Measurements from ENCODE around the gene ARHGAP24. TPM values are rescaled to one million over a fixed set of nuclear protein-coding genes. Genes with fewer than 3 reads are reported as not detected.

The ARHGAP24 gene
- total and polyA plus RNA-seq, 2 donors (not counting 3 experiments of a cell fraction or from before 2014, with no cell fraction given): 52.1 to 79.4 TPM

GRCh38 chr4:85740431-85740861 is 265.5 kb downstream of the ARHGAP24 start:
- ChIA-PET POLR2A (no interaction called here), CTCF (interaction anchor here (1.2 kb wide), 1 partner anchor 656 kb away, joined by 5 read pairs; no protein-coding TSS in a partner anchor)
- Histone ChIP-seq H3K9me3 (replicated peaks; ENCODE audit: control insufficient read depth, insufficient read depth, low read length) (no peaks in the 10 kb centered on the region), H3K4me2 (ENCODE audit: insufficient read depth, low read length) (no peak overlapping the region), H3K27ac (ENCODE audit: insufficient read depth, low read depth, low read length) (no peak overlapping the region), H3K4me3 (replicated peaks in 1 of 3; ENCODE audit: insufficient read depth in 1 of 3, low read depth in 1 of 3, low read length in 3 of 3) (no peak overlapping the region), H3K4me1 (ENCODE audit: control insufficient read depth, extremely low read depth, insufficient read depth, low read length) (no peaks in the 10 kb centered on the region), H3K9me1 (replicated peaks; ENCODE audit: control insufficient read depth, extremely low read depth, insufficient read depth, low read length) (no peaks in the 10 kb centered on the region), H3K36me3 (ENCODE audit: control insufficient read depth in 2 of 2, extremely low read depth in 1 of 2, insufficient read depth in 2 of 2, low read length in 2 of 2) (no peaks in the 10 kb centered on the region), H2AFZ (ENCODE audit: low read depth, low read length) (no peak overlapping the region), H3K27me3 (ENCODE audit: control insufficient read depth in 2 of 2, insufficient read depth in 2 of 2, low read length in 2 of 2) (no peaks in the 10 kb centered on the region), H3K79me2 (ENCODE audit: control insufficient read depth, insufficient read depth, low read length) (no peaks in the 10 kb centered on the region), H3K9ac (replicated peaks; ENCODE audit: extremely low read depth, insufficient read depth, low read length) (no peak overlapping the region), H4K20me1 (replicated peaks; ENCODE audit: control insufficient read depth, extremely low read depth, insufficient read depth, low read length) (no peaks in the 10 kb centered on the region)
- intact Hi-C loops (cut with micrococcal nuclease) (no loop called here), dilution Hi-C loops (cut with MboI; ENCODE audit: extremely low pct_ligation_motif_present, low sequenced_read_pairs) (no loop called here)
- no peak for DNase-seq (ENCODE audit: low read depth, low spot score)
- BruUV-seq (replicated peaks): no TSS peak
- FAIRE-seq: no peak
- TF ChIP-seq FOS (IDR thresholded peaks at IDR 0.05; ENCODE audit: borderline replicate concordance, insufficient read depth, low read length): peak; percentile 36
- TF ChIP-seq, protein P1, sequence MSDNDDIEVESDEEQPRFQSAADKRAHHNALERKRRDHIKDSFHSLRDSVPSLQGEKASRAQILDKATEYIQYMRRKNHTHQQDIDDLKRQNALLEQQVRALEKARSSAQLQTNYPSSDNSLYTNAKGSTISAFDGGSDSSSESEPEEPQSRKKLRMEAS (IDR thresholded peaks at IDR 0.05; ENCODE audit: insufficient read depth, insufficient read length): no peak
- no peak for TF ChIP-seq MYC (IDR thresholded peaks at IDR 0.05; ENCODE audit: low read depth, low read length)
- TF ChIP-seq POLR2A (IDR thresholded peaks at IDR 0.05; ENCODE audit: low read depth, low read length): no peak
- no peak for TF ChIP-seq JUN (IDR thresholded peaks at IDR 0.05; ENCODE audit: borderline replicate concordance, insufficient read depth, insufficient read length, low read depth)
- TF ChIP-seq GATA2 (IDR thresholded peaks at IDR 0.05; ENCODE audit: insufficient read depth, insufficient read length, low read depth, low read length): no peak
- TF ChIP-seq, protein P2, sequence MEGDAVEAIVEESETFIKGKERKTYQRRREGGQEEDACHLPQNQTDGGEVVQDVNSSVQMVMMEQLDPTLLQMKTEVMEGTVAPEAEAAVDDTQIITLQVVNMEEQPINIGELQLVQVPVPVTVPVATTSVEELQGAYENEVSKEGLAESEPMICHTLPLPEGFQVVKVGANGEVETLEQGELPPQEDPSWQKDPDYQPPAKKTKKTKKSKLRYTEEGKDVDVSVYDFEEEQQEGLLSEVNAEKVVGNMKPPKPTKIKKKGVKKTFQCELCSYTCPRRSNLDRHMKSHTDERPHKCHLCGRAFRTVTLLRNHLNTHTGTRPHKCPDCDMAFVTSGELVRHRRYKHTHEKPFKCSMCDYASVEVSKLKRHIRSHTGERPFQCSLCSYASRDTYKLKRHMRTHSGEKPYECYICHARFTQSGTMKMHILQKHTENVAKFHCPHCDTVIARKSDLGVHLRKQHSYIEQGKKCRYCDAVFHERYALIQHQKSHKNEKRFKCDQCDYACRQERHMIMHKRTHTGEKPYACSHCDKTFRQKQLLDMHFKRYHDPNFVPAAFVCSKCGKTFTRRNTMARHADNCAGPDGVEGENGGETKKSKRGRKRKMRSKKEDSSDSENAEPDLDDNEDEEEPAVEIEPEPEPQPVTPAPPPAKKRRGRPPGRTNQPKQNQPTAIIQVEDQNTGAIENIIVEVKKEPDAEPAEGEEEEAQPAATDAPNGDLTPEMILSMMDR (IDR thresholded peaks at IDR 0.05; ENCODE audit: extremely low read depth in 1 of 2, insufficient read depth in 1 of 2, low read depth in 1 of 2, low read length in 2 of 2): no peak
- no peak for TF ChIP-seq POLR2AphosphoS5 (IDR thresholded peaks at IDR 0.05; ENCODE audit: insufficient read depth, low read depth, low read length)
- TF ChIP-seq EZH2 (IDR thresholded peaks at IDR 0.05; ENCODE audit: borderline replicate concordance, low read depth, low read length, severe bottlenecking): no peak

Data from endothelial cell of umbilical vein (primary cell).